Adrenal gland (tissue), 12 donors: ENCODE measurements around the gene NFIL3. TPM values are rescaled to one million over a fixed set of nuclear protein-coding genes. Genes with fewer than 3 reads are reported as not detected.

ENCODE experiments used
- DNase-seq, 7 donors: peaks; one replicate each; pipeline ENCODE4 v3.0.0-alpha.2; 2019 to 2020
- H3K27ac ChIP-seq, 5 donors: fragments of 200-600 bp; sonication (generic) in 4 of 5; 1 replicate in 3 of 5; 2 replicates in 2 of 5; pipeline versions ENCODE4 v1.5.1 to v1.8.0; 2016 to 2020; ENCODE audit warnings: mild to moderate bottlenecking in 1 of 5
- H3K27me3 ChIP-seq: fragments of 200-600 bp; 2 replicates; pipeline ENCODE4 v1.8.0; 2021
- H3K36me3 ChIP-seq, 2 donors: fragments of 200-600 bp; replicated peaks in 1 of 2; 1 replicate in 1 of 2; 2 replicates in 1 of 2; pipeline versions ENCODE4 v1.5.1 to v1.8.0; 2018 to 2022
- H3K4me1 ChIP-seq, 2 donors: fragments of 200-600 bp; replicated peaks in 1 of 2; 1 replicate in 1 of 2; 2 replicates in 1 of 2; pipeline versions ENCODE4 v1.5.1 to v1.8.0; 2018 to 2021
- H3K4me3 ChIP-seq, 4 donors: fragments of 200-600 bp; sonication (generic) in 3 of 4; one replicate each; pipeline ENCODE4 v1.5.1; 2016 to 2018
- H3K9me3 ChIP-seq, 3 donors: fragments of 200-600 bp; sonication (generic) in 1 of 3; replicated peaks in 1 of 3; 1 replicate in 2 of 3; 2 replicates in 1 of 3; pipeline versions ENCODE4 v1.5.1 to v1.8.0; 2016 to 2021
- CTCF ChIP-seq, 6 experiments: fragments of 450-650 bp in 4 of 6; fragments of 200-600 bp in 2 of 6; sonication (generic) in 1 of 6; IDR thresholded peaks; 1 replicate in 5 of 6; 2 replicates in 1 of 6; pipeline versions ENCODE4 v1.5.1 to v1.8.0; 2016 to 2021; ENCODE audit warnings: antibody characterized with exemption in 6 of 6, mild to moderate bottlenecking in 2 of 6, moderate library complexity in 1 of 6
- POLR2A ChIP-seq, 2 donors: fragments of 450-650 bp; IDR thresholded peaks; one replicate each; pipeline ENCODE4 v1.6.1; 2017; ENCODE audit warnings: antibody characterized with exemption in 2 of 2, mild to moderate bottlenecking in 2 of 2, moderate library complexity in 1 of 2
- WGBS, 4 donors: extraction: QIAGEN DNeasy Blood & Tissue Kit in 2 of 4; methylation state at CpG; one replicate each; pipeline versions ENCODE4 v1.1.5 to v1.1.7; 2013 to 2017; 5-methylcytosine and 5-hydroxymethylcytosine counted together
- intact Hi-C, 2 donors: fragments of 100-400 bp; cut with DNase I; formaldehyde crosslinking; loops; one replicate each; pipeline versions ENCODE4 v1.14.1 to v1.15.0; 2022 to 2023
- polyA plus RNA-seq, 3 donors: library from polyadenylated mRNA; stranded (reverse); fragments of 200-250 nt in 2 of 3; fragments of 350-450 nt in 1 of 3; fragmentation: Illumina TruSeq in 1 of 3; extraction: RNeasy Lipid Tissue Mini Kit (QIAGEN cat#74804) in 1 of 3; gene quantifications; one replicate each; pipeline ENCODE4 v1.2.3, GENCODE V29; 2013 to 2014
- total RNA-seq, 9 donors: library from RNA; depleted of rRNA in 4 of 9; stranded (reverse); fragments of >200 nt in 4 of 9; fragments of 120-200 nt in 1 of 9; fragmentation: NEBNext Ultra II Directional in 1 of 9; extraction: Animal tissue kit (Norgen Biotek cat#: 25700) in 1 of 9; gene quantifications; one replicate each; pipeline versions ENCODE4 v1.1.0 to v1.2.4, GENCODE V29; 2013 to 2023
- donor health status: healthy with polysubstance abuse.
- donor health status: Bipolar disorder and iron deficiency.
- donor health status: DM: yes; HTN: yes; CAD: no.
- donor health status: DM: no; HTN: no; CAD: no.
- donor health status: DM: no; HTN: no; CAD: no.
- donor health status: DM: yes; HTN: yes; CAD: no.

The NFIL3 gene
- total and polyA plus RNA-seq, 12 donors: 8.7 to 74.5 (median 27.3) TPM

- Histone ChIP-seq H3K27ac (no peak overlapping the region), H3K36me3 (no peaks in the 10 kb centered on the region), H3K27me3 (no peaks in the 10 kb centered on the region), H3K4me3 (no peak overlapping the region), H3K4me1 (peaks cover 23 to 54% of the 10 kb centered on the region in 2 donors), H3K9me3 (no peaks in the 10 kb centered on the region)
- intact Hi-C loops: no loop called here
- no peak for TF ChIP-seq POLR2A (IDR thresholded peaks at IDR 0.05)
- 68 to 82% (median 75%) methylated on average over 4 of the region's 4 CpGs for WGBS, 4 donors
- DNase-seq: no peak
Observed at GRCh38 chr9:91416096-91416712, 7.4 kb downstream of the NFIL3 start.

GRCh38 chr9:91415290-91415689 is 8.3 kb downstream of the NFIL3 start:
- intact Hi-C loops: no loop called here
- WGBS, 4 donors: 84 to 97% (median 88%) methylated on average over 3 of the region's 3 CpGs
- Histone ChIP-seq H3K4me3 (no peak overlapping the region), H3K27me3 (no peaks in the 10 kb centered on the region), H3K4me1 (peaks cover 17 to 51% of the 10 kb centered on the region in 2 donors), H3K36me3 (peaks cover 0 to 5% of the 10 kb centered on the region in 2 donors), H3K27ac (no peak overlapping the region), H3K9me3 (no peaks in the 10 kb centered on the region)
- no peak for DNase-seq
- no peak for TF ChIP-seq CTCF (IDR thresholded peaks at IDR 0.05)
- TF ChIP-seq POLR2A (IDR thresholded peaks at IDR 0.05): no peak

- DNase-seq: no peak
- Histone ChIP-seq H3K9me3 (no peaks in the 10 kb centered on the region), H3K27me3 (no peaks in the 10 kb centered on the region), H3K4me1 (peaks cover 0 to 29% of the 10 kb centered on the region in 2 donors), H3K36me3 (peaks cover 0 to 20% of the 10 kb centered on the region in 2 donors), H3K4me3 (no peak overlapping the region), H3K27ac (no peak overlapping the region)
- intact Hi-C loops: no loop called here
- TF ChIP-seq POLR2A (IDR thresholded peaks at IDR 0.05) (no peak), CTCF (IDR thresholded peaks at IDR 0.05) (no peak)
- WGBS, 4 donors: 75 to 84% (median 81%) methylated on average over 2 of the region's 2 CpGs
Observed at GRCh38 chr9:91412941-91413340, 10.7 kb downstream of the NFIL3 start.

- 72 to 79% (median 77%) methylated on average over 5 of the region's 5 CpGs for WGBS, 4 donors
- Histone ChIP-seq H3K27ac (no peak overlapping the region), H3K4me1 (peaks cover 0 to 12% of the 10 kb centered on the region in 2 donors), H3K36me3 (peaks cover 0 to 20% of the 10 kb centered on the region in 2 donors), H3K4me3 (no peak overlapping the region), H3K9me3 (no peaks in the 10 kb centered on the region), H3K27me3 (no peaks in the 10 kb centered on the region)
- DNase-seq: no peak
- TF ChIP-seq CTCF (IDR thresholded peaks at IDR 0.05) (no peak), POLR2A (IDR thresholded peaks at IDR 0.05) (no peak)
- intact Hi-C loops: no loop called here
Observed at GRCh38 chr9:91411096-91411771, 12.4 kb downstream of the NFIL3 start.
